HG03139 (cell line): ENCODE measurements around the gene PRR5.

ENCODE experiments used
- ATAC-seq: cut with Tn5 transposase; IDR thresholded peaks from one replicate; pipeline ENCODE4 v1.9.1; 2021; ENCODE audit not compliant: unreplicated experiment

PRR5 gene

DNA sequence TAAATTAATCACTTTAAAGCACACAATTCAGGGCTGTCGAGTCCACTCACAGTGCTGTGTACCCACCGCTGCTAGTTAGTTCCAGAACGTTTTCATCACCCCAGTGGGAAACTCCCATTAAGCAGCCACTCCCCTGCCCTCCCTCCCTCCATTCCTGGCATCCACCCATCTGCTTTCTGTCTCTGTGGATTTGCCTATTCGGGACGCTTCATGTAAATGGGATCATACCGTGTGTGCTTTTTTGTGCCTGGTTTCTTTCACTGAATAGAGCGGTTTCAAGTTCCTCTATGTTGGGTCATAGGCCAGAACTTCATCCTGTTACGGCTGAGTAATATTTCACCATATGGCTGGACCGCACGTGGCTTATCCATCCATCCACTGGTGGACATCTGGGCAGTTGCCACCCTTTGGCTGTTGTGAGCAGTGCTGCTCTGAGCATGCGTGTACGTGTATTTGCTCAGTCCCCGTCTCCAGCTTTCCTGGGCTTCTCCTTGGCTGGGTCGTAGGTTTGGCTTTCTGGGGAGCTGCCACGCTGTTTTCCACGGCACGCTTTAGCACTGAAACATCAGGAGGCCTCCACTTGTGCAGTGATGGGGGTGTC, 80.5 kb downstream of the PRR5 start:
- ATAC-seq = no peak

DNA sequence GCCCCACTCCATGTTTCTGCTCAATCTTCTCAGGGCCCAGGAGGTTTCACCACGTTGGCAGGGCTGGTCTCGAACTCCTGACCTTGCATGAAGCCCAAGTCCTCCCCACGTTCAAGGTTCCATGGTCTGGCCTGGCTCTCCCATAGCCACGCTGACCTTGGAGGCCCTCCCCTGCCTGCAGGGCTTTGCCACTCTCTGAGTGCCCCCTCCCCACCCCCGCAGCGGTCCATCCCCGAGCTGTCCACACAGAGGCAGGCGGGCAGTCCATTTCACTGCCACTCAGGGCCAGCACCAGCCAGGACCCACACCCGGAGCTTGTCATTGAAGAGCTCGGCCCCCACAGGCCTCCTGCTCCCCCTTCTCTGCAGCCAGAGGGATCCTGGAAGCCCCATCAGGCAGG, 81.1 kb downstream of the PRR5 start:
- ATAC-seq = no peak

DNA sequence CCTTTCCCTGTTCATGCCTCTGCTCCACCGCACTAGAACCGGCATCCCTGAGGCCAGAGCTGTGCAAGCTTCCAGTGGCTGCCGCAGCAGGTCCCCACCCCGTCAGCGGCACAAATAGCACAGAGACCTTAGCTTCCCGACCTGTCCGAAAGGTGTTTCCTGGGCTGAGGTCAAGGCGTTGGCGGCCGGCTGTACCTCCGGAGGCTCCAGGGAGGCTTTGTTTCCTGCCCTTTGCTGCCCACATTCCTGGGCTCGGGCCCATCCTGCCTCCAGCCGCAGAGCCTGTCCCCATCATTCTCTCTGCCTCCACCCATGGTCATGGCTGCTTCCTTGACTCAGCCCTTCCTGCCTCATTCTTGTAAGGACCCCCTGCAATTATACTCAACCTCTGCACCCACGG, 81.6 kb downstream of the PRR5 start:
- ATAC-seq = no peak

DNA sequence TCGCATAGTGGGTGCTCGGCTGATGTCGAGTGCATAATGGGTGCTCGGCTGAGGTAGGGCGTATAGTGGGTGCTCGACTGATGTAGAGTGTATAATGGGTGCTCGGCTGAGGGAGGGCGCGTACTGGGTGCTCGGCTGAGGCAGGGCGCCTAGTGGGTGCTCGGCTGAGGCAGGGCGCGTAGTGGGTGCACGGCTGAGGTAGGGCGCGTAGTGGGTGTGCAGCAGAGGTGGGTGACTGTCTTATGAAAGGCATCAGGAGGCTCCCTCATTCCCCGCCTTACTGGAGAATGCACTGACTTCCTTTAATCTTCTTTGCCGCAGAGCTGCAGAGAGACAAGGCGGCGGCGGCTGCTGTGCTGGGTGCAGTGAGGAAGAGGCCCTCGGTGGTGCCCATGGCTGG, 84.1 kb downstream of the PRR5 start:
- ATAC-seq = no peak

DNA sequence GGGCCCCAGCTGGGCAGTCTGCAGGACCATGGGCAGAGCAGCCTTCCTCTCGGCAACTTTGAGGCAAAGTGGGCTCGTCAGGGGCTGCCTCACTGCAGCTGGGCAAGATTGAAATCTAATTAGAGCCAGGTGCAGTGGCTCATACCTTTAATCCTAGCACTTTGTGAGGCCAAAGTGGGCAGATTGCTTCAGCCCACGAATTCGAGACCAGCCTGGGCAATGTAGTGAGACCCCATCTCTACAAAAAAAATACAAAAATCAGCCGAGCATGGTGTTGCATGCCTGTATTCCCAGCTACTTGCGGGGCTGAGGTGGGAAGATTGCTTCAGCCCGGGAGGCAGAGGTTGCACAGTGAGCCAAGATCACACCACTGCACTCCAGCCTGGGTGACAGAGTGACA, 84.6 kb downstream of the PRR5 start:
- ATAC-seq = no peak
